Measurements from ENCODE around the gene GPR183.

Gene GPR183

GRCh38 chr13:99339736-99340397 is 32.7 kb upstream of the GPR183 start:
- peak; percentile 53 for DNase-seq (ENCODE audit: low read depth)

- no peak for DNase-seq (ENCODE audit: low read depth)
These were observed 32.1 kb upstream of the GPR183 start for GRCh38 chr13:99339230-99339721.

- no peak for DNase-seq (ENCODE audit: low read depth)
These were observed 28.4 kb upstream of the GPR183 start for GRCh38 chr13:99335603-99336002.

- DNase-seq (ENCODE audit: low read depth): no peak
These were observed 27.9 kb upstream of the GPR183 start for GRCh38 chr13:99335087-99335486.

- DNase-seq (ENCODE audit: low read depth): no peak
These were observed 27.0 kb upstream of the GPR183 start for GRCh38 chr13:99334221-99334620.

- no peak for DNase-seq (ENCODE audit: low read depth)
These were observed 25.3 kb upstream of the GPR183 start for GRCh38 chr13:99332456-99332855.

GRCh38 chr13:99331881-99332293 is 24.7 kb upstream of the GPR183 start:
- DNase-seq (ENCODE audit: low read depth): no peak

- no peak for DNase-seq (ENCODE audit: low read depth)
These were observed 23.7 kb upstream of the GPR183 start for GRCh38 chr13:99330942-99331341.

- DNase-seq (ENCODE audit: low read depth): no peak
These were observed 22.3 kb upstream of the GPR183 start for GRCh38 chr13:99329477-99329876.

- DNase-seq (ENCODE audit: low read depth): no peak
These were observed 20.6 kb upstream of the GPR183 start for GRCh38 chr13:99327761-99328160.

GRCh38 chr13:99327126-99327525 is 19.9 kb upstream of the GPR183 start:
- DNase-seq (ENCODE audit: low read depth): no peak

GRCh38 chr13:99326012-99326411 is 18.8 kb upstream of the GPR183 start:
- no peak for DNase-seq (ENCODE audit: low read depth)

- no peak for DNase-seq (ENCODE audit: low read depth)
These were observed 16.3 kb upstream of the GPR183 start for GRCh38 chr13:99323488-99323887.

- DNase-seq (ENCODE audit: low read depth): peak; percentile 43
These were observed 15.3 kb upstream of the GPR183 start for GRCh38 chr13:99322297-99323103.

GRCh38 chr13:99321709-99322108 is 14.5 kb upstream of the GPR183 start:
- no peak for DNase-seq (ENCODE audit: low read depth)

GRCh38 chr13:99320693-99321481 is 13.7 kb upstream of the GPR183 start:
- DNase-seq (ENCODE audit: low read depth): peak; percentile 30

- no peak for DNase-seq (ENCODE audit: low read depth)
These were observed 9.6 kb upstream of the GPR183 start for GRCh38 chr13:99316657-99317256.

- DNase-seq (ENCODE audit: low read depth): no peak
These were observed 9.0 kb upstream of the GPR183 start for GRCh38 chr13:99316224-99316623.

- no peak for DNase-seq (ENCODE audit: low read depth)
These were observed 8.0 kb upstream of the GPR183 start for GRCh38 chr13:99315186-99315585.

GRCh38 chr13:99314640-99315176 is 7.5 kb upstream of the GPR183 start:
- DNase-seq (ENCODE audit: low read depth): peak; percentile 62

- DNase-seq (ENCODE audit: low read depth): no peak
These were observed 6.7 kb upstream of the GPR183 start for GRCh38 chr13:99313941-99314340.

- no peak for DNase-seq (ENCODE audit: low read depth)
These were observed 6.3 kb upstream of the GPR183 start for GRCh38 chr13:99313501-99313900.

Measured in T-helper 22 cell (primary cell).